NCI-H1436 treated with DMSO at 0.1 percent for 48 hours (cell line): ENCODE measurements around the gene KEAP1.
A peak's percentile ranks its signal among the peaks of the same experiment; 100 is the strongest.
"Not testable (repeated sequence)": the region's sequence is repeated elsewhere in the genome, so short reads cannot be mapped to it uniquely, and the experiment has no call there.

Source experiments
- DNase-seq: peaks from one replicate; lab custom pipeline; 2025; lab: John Stamatoyannopoulos, UW

The KEAP1 gene

GRCh38 chr19:10497371-10497770, 5.8 kb downstream of the KEAP1 start:
- no peak for DNase-seq

GRCh38 chr19:10491472-10492047, 11.6 kb downstream of the KEAP1 start:
- DNase-seq = no peak

- no peak for DNase-seq
These were observed 16.6 kb downstream of the KEAP1 start for GRCh38 chr19:10486551-10486950.

GRCh38 chr19:10478903-10479384, 24.2 kb downstream of the KEAP1 start:
- DNase-seq = no peak

GRCh38 chr19:10478476-10478875, 24.7 kb downstream of the KEAP1 start:
- DNase-seq = no peak

GRCh38 chr19:10474962-10475451, 28.1 kb downstream of the KEAP1 start:
- no peak for DNase-seq

GRCh38 chr19:10473192-10473591, 30.0 kb downstream of the KEAP1 start:
- DNase-seq = no peak

- DNase-seq = no peak
These were observed 31.2 kb downstream of the KEAP1 start for GRCh38 chr19:10471909-10472308.

GRCh38 chr19:10468133-10468532, 35.0 kb downstream of the KEAP1 start:
- DNase-seq = no peak

- DNase-seq = no peak
These were observed 36.0 kb downstream of the KEAP1 start for GRCh38 chr19:10467104-10467706.

- DNase-seq = no peak
These were observed 38.7 kb downstream of the KEAP1 start for GRCh38 chr19:10464456-10464855.

GRCh38 chr19:10462557-10462956, 40.6 kb downstream of the KEAP1 start:
- no peak for DNase-seq

- not testable (repeated sequence) for DNase-seq
These were observed 41.1 kb downstream of the KEAP1 start for GRCh38 chr19:10462042-10462441.

GRCh38 chr19:10461047-10461949, 41.9 kb downstream of the KEAP1 start:
- DNase-seq = peak; percentile 38

- no peak for DNase-seq
These were observed 42.5 kb downstream of the KEAP1 start for GRCh38 chr19:10460714-10461046.

GRCh38 chr19:10458733-10459132, 44.4 kb downstream of the KEAP1 start:
- not testable (repeated sequence) for DNase-seq

GRCh38 chr19:10454267-10454666, 48.9 kb downstream of the KEAP1 start:
- DNase-seq = no peak

- DNase-seq = no peak
These were observed 49.3 kb downstream of the KEAP1 start for GRCh38 chr19:10453852-10454251.

- no peak for DNase-seq
These were observed 50.2 kb downstream of the KEAP1 start for GRCh38 chr19:10452726-10453618.

- DNase-seq = no peak
These were observed 52.1 kb downstream of the KEAP1 start for GRCh38 chr19:10450853-10451609.
